Transverse colon (tissue), 4 donors: ENCODE data around the gene SOX12. TPM values are rescaled to one million over a fixed set of nuclear protein-coding genes. Genes with fewer than 3 reads are reported as not detected.
"Not testable (repeated sequence)": the region's sequence is repeated elsewhere in the genome, so short reads cannot be mapped to it uniquely, and the experiment has no call there.

Source experiments
- DNase-seq: peaks from one replicate; pipeline ENCODE4 v3.0.0-alpha.2; 2019
- H3K27ac ChIP-seq, 4 donors: fragments of 200-600 bp; sonication (generic); 2 replicates each; pipeline ENCODE4 v1.5.1; 2016 to 2018; ENCODE audit warnings: inconsistent platforms in 4 of 4
- H3K27me3 ChIP-seq: fragments of 200-600 bp; sonication (generic); 2 replicates; pipeline ENCODE4 v1.5.1; 2017; ENCODE audit warnings: inconsistent platforms
- H3K36me3 ChIP-seq, 4 donors: fragments of 200-600 bp; sonication (generic); 2 replicates each; pipeline ENCODE4 v1.5.1; 2017 to 2019; ENCODE audit warnings: inconsistent platforms in 4 of 4
- H3K4me1 ChIP-seq, 4 donors: fragments of 200-600 bp; sonication (generic); 2 replicates each; pipeline ENCODE4 v1.5.1; 2017 to 2020; ENCODE audit warnings: inconsistent platforms in 4 of 4
- H3K4me3 ChIP-seq, 4 donors: fragments of 200-600 bp; sonication (generic); 1 replicate in 1 of 4; 2 replicates in 3 of 4; pipeline versions ENCODE4 v1.5.1 to v1.6.1; 2017 to 2019; ENCODE audit warnings: inconsistent platforms in 4 of 4
- H3K9me3 ChIP-seq, 2 donors: fragments of 200-600 bp; sonication (generic); 2 replicates each; pipeline ENCODE4 v1.5.1; 2017 to 2019; ENCODE audit warnings: inconsistent platforms in 2 of 2
- EP300 ChIP-seq: sonication (generic); formaldehyde crosslinking; IDR thresholded peaks from one replicate; pipeline ENCODE4 v1.6.1; 2017; ENCODE audit warnings: antibody characterized with exemption, low read depth
- POLR2A ChIP-seq: fragments of 450-650 bp; IDR thresholded peaks from one replicate; pipeline ENCODE4 v1.6.1; 2016; ENCODE audit warnings: antibody characterized with exemption, mild to moderate bottlenecking, moderate library complexity
- POLR2AphosphoS5 ChIP-seq, 3 donors: sonication (generic); formaldehyde crosslinking; IDR thresholded peaks; one replicate each; pipeline ENCODE4 v1.6.1; 2016; ENCODE audit warnings: antibody characterized with exemption in 3 of 3
- WGBS, 2 donors: methylation state at CpG; one replicate each; pipeline ENCODE4 v1.1.5; 2018; ENCODE audit warnings: low coverage in 1 of 2; 5-methylcytosine and 5-hydroxymethylcytosine counted together
- in situ Hi-C, 4 donors: fragments of 200-750 bp; cut with MboI; loops; one replicate each; pipeline versions ENCODE4 v1.15.0 to v1.15.1; 2017; ENCODE audit warnings: low sequenced_read_pairs in 3 of 4, low pct_ligation_motif_present in 1 of 4, low pct_unique_long_range_greater_than_20kb in 1 of 4
- intact Hi-C: fragments of 100-400 bp; cut with DNase I; formaldehyde crosslinking; loops from one replicate; pipeline ENCODE4 v1.15.1; 2023; ENCODE audit warnings: low total_unique reads
- total RNA-seq, 4 donors: library from RNA; depleted of rRNA; stranded (reverse); fragments of >200 nt; gene quantifications; one replicate each; pipeline ENCODE4 v1.1.0, GENCODE V29; 2016
- TF ChIP-seq, protein P1 (sequence below), 5 experiments: fragments of 200-600 bp in 3 of 5; fragments of 450-650 bp in 2 of 5; sonication (generic) in 3 of 5; IDR thresholded peaks; 1 replicate in 2 of 5; 2 replicates in 3 of 5; pipeline ENCODE4 v1.5.1; 2016 to 2017; ENCODE audit warnings: antibody characterized with exemption in 5 of 5, inconsistent platforms in 3 of 5, mild to moderate bottlenecking in 2 of 5, moderate library complexity in 1 of 5

The SOX12 gene
- total RNA-seq, 4 donors from 2014 or later, result 2.0 to 5.0 (median 3.5) TPM

- H3K36me3 ChIP-seq, result no peaks in the 10 kb centered on the region
- 70 to 81% methylated on average over 2 to 9 of the region's 9 CpGs for WGBS, 2 donors
- intact Hi-C loops (no loop called here), in situ Hi-C loops (no loop called here)
- no peaks in the 10 kb centered on the region for H3K27me3 ChIP-seq
- no peak overlapping the region for H3K27ac ChIP-seq
- TF ChIP-seq POLR2AphosphoS5 (IDR thresholded peaks at IDR 0.05), result no peak
- TF ChIP-seq, protein P1, sequence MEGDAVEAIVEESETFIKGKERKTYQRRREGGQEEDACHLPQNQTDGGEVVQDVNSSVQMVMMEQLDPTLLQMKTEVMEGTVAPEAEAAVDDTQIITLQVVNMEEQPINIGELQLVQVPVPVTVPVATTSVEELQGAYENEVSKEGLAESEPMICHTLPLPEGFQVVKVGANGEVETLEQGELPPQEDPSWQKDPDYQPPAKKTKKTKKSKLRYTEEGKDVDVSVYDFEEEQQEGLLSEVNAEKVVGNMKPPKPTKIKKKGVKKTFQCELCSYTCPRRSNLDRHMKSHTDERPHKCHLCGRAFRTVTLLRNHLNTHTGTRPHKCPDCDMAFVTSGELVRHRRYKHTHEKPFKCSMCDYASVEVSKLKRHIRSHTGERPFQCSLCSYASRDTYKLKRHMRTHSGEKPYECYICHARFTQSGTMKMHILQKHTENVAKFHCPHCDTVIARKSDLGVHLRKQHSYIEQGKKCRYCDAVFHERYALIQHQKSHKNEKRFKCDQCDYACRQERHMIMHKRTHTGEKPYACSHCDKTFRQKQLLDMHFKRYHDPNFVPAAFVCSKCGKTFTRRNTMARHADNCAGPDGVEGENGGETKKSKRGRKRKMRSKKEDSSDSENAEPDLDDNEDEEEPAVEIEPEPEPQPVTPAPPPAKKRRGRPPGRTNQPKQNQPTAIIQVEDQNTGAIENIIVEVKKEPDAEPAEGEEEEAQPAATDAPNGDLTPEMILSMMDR (IDR thresholded peaks at IDR 0.05), result no peak
- no peak for TF ChIP-seq POLR2A
- no peak for TF ChIP-seq EP300
- H3K9me3 ChIP-seq, result no peaks in the 10 kb centered on the region
- H3K4me3 ChIP-seq, result no peak overlapping the region
- DNase-seq, result no peak
- H3K4me1 ChIP-seq, result peaks cover 0 to 16% (median 6%) of the 10 kb centered on the region in 4 donors
These were observed 48.0 kb downstream of the SOX12 start for GRCh38 chr20:373171-373890.

DNA sequence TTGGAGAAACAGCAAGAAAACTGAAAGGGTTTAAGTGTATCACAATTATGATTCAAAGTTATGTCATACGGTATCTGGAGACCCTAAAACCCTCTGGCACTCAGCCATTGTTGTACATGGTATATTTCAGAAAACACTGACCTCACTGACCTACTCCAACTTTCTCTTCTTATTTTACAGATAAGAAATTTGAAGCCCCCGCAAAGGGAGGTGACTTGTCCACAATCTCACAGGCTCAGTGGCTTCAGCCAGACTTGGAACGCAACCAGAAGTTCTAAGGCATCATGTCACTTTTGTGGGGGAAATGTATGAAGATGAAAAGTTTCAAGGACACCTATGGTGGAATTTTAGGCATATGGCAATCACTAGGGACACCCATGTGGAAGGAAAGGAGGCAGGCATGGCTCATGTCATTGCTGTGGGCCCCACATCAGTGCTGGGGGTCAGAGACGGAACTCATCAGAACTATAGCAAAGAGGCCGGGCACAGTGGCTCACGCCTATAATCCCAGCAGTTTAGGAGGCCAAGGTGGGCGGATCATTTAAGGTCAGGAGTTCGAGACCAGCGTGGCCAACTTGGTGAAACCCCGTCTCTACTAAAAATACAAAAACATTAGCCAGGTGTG lies 50.0 kb downstream of the SOX12 start:
- intact Hi-C loops, result no loop called here
- in situ Hi-C loops, result no loop called here
- no peak for TF ChIP-seq EP300
- TF ChIP-seq, protein P1 (IDR thresholded peaks at IDR 0.05), result no peak
- TF ChIP-seq POLR2A, result no peak
- TF ChIP-seq POLR2AphosphoS5 (IDR thresholded peaks at IDR 0.05), result no peak

GRCh38 chr20:376089-376488 lies 50.7 kb downstream of the SOX12 start:
- WGBS, 2 donors, result 31 to 44% methylated on average over 2 of the region's 2 CpGs
- in situ Hi-C loops (no loop called here), intact Hi-C loops (no loop called here)
- DNase-seq, result no peak
- H3K36me3 ChIP-seq, result no peaks in the 10 kb centered on the region
- H3K27me3 ChIP-seq, result no peaks in the 10 kb centered on the region
- H3K27ac ChIP-seq, result no peak overlapping the region
- TF ChIP-seq EP300 (no peak), POLR2A (no peak), POLR2AphosphoS5 (IDR thresholded peaks at IDR 0.05) (no peak)
- TF ChIP-seq, protein P1 (IDR thresholded peaks at IDR 0.05), result no peak
- peaks cover 0 to 10% (median 6%) of the 10 kb centered on the region in 4 donors for H3K4me1 ChIP-seq
- no peaks in the 10 kb centered on the region for H3K9me3 ChIP-seq
- no peak overlapping the region for H3K4me3 ChIP-seq

More for the DNA sequence above, 50.0 kb downstream of the SOX12 start:
- Histone ChIP-seq H3K27ac (no peak overlapping the region), H3K27me3 (no peaks in the 10 kb centered on the region), H3K4me3 (no peak overlapping the region), H3K9me3 (no peaks in the 10 kb centered on the region), H3K4me1 (peaks cover 0 to 9% (median 6%) of the 10 kb centered on the region in 4 donors), H3K36me3 (no peaks in the 10 kb centered on the region)
- no peak for DNase-seq
- WGBS, 2 donors, result 79 to 81% methylated on average over 10 of the region's 10 CpGs

DNA sequence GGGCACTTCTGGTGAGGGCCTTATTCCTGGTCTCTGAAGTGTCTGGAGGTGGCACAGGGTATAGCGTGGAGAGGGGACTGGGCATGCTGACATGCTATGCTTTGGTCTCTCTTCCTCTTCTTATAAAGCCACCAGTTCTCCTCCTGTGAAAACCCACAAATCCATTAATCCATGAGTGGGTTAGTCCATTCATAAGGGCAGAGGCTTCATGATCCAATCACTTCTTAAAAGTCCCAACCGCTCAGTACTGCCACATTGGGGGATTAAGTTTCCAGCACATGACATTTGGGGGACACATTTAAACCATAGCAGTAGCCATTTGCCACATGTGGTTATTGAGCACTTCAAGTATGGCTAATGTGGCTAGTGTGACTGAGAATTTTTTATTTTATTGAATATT lies 51.4 kb downstream of the SOX12 start:
- H3K27ac ChIP-seq, result no peak overlapping the region
- no peak for TF ChIP-seq EP300
- TF ChIP-seq, protein P1 (IDR thresholded peaks at IDR 0.05), result no peak
- no peak for TF ChIP-seq POLR2AphosphoS5 (IDR thresholded peaks at IDR 0.05)
- TF ChIP-seq POLR2A, result no peak
- H3K9me3 ChIP-seq, result no peaks in the 10 kb centered on the region
- H3K4me1 ChIP-seq, result peaks cover 0 to 13% (median 9%) of the 10 kb centered on the region in 4 donors
- H3K4me3 ChIP-seq, result no peak overlapping the region
- H3K36me3 ChIP-seq, result no peaks in the 10 kb centered on the region
- DNase-seq, result no peak
- intact Hi-C loops (no loop called here), in situ Hi-C loops (no loop called here)
- H3K27me3 ChIP-seq, result no peaks in the 10 kb centered on the region
- WGBS, 2 donors, result 64 to 83% methylated on average over 2 of the region's 2 CpGs

DNA sequence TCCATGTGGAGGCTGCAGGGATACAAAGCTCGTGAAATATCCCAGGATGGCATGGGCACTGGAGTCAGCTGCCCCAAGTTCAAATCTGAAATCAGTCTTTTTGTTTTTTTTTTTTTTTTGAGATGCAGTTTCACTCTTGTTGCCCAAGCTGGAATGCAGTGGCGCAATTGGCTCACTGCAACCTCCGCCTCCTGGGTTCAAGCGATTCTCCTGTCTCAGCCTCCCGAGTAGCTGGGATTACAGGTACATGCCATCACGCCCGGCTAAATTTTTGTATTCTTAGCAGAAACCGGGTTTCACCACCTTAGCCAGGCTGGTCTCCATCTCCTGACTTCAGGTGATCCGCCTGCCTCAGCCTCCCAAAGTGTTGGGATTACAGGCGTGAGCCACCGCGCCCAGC lies 52.2 kb downstream of the SOX12 start:
- WGBS, 2 donors, result 91 to 93% methylated on average over 3 to 12 of the region's 12 CpGs
- H3K27ac ChIP-seq, H3K4me3 ChIP-seq, in situ Hi-C loops, H3K27me3 ChIP-seq, H3K9me3 ChIP-seq, H3K36me3 ChIP-seq, DNase-seq, intact Hi-C loops: not testable (repeated sequence)
- peaks cover 0 to 12% (median 8%) of the 10 kb centered on the region in 4 donors for H3K4me1 ChIP-seq
